Left ventricle myocardium inferior (tissue), 1 donor: ENCODE data around the gene NOD1. TPM values are rescaled to one million over a fixed set of nuclear protein-coding genes. Genes with fewer than 3 reads are reported as not detected.
A peak's percentile ranks its signal among the peaks of the same experiment; 100 is the strongest.

Source experiments
- DNase-seq: peaks from one replicate; pipeline ENCODE4 v3.0.0-alpha.2; 2020
- H3K27ac ChIP-seq: fragments of 200-600 bp; replicated peaks from 2 replicates; pipeline ENCODE4 v1.8.0; 2021
- H3K27me3 ChIP-seq: fragments of 200-600 bp; 2 replicates; pipeline ENCODE4 v1.8.0; 2021; ENCODE audit warnings: low read depth
- H3K36me3 ChIP-seq: fragments of 200-600 bp; 2 replicates; pipeline ENCODE4 v1.8.0; 2021
- H3K4me1 ChIP-seq: fragments of 200-600 bp; 2 replicates; pipeline ENCODE4 v1.8.0; 2021
- H3K4me3 ChIP-seq: fragments of 200-600 bp; 2 replicates; pipeline ENCODE4 v1.8.0; 2021; ENCODE audit warnings: mild to moderate bottlenecking, moderate library complexity
- H3K9me3 ChIP-seq: fragments of 200-600 bp; replicated peaks from 2 replicates; pipeline ENCODE4 v1.8.0; 2021
- intact Hi-C: fragments of 100-400 bp; cut with micrococcal nuclease; formaldehyde crosslinking; loops from one replicate; pipeline ENCODE4 v1.11.0; 2022
- total RNA-seq: library from RNA; stranded (reverse); fragmentation: NEBNext Ultra II Directional; extraction: Animal tissue kit (Norgen Biotek cat#: 25700); gene quantifications from one replicate; pipeline ENCODE4 v1.2.1, GENCODE V29; 2021
- TF ChIP-seq, protein P1 (sequence below): fragments of 200-600 bp; IDR thresholded peaks from 2 replicates; pipeline ENCODE4 v1.8.0; 2021; ENCODE audit warnings: antibody characterized with exemption, mild to moderate bottlenecking, borderline replicate concordance
- donor health status: DM: no; HTN: yes; CAD: no; lungs with severe emphysema.

Gene NOD1
- total RNA-seq, 1 donor from 2014 or later = 7.0 TPM

DNA sequence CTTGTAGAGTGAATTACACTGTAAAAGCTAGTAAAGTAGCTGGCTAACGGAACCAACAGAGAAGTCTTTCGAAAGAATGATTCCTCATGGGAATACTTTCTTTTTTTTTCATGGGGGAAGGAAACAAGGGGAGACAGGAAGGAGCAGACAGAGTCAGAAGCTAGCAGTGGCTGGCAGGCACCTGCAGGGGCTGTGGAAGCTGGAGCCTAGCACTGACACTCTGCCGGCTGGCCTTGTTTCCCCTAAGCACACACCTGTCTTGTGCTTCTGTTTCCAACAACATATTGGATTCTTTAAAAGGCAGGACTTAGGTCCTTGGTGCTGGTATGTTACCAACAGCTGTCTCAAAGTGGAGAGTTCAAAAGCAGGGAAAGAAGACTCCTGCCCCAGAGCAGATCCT is 24.7 kb downstream of the NOD1 start:
- Histone ChIP-seq H3K27ac (peak overlapping the region; percentile 45), H3K36me3 (peaks cover 95% of the 10 kb centered on the region), H3K27me3 (no peaks in the 10 kb centered on the region), H3K9me3 (no peaks in the 10 kb centered on the region), H3K4me3 (no peak overlapping the region), H3K4me1 (peaks cover 47% of the 10 kb centered on the region)
- no peak for DNase-seq
- TF ChIP-seq, protein P1, sequence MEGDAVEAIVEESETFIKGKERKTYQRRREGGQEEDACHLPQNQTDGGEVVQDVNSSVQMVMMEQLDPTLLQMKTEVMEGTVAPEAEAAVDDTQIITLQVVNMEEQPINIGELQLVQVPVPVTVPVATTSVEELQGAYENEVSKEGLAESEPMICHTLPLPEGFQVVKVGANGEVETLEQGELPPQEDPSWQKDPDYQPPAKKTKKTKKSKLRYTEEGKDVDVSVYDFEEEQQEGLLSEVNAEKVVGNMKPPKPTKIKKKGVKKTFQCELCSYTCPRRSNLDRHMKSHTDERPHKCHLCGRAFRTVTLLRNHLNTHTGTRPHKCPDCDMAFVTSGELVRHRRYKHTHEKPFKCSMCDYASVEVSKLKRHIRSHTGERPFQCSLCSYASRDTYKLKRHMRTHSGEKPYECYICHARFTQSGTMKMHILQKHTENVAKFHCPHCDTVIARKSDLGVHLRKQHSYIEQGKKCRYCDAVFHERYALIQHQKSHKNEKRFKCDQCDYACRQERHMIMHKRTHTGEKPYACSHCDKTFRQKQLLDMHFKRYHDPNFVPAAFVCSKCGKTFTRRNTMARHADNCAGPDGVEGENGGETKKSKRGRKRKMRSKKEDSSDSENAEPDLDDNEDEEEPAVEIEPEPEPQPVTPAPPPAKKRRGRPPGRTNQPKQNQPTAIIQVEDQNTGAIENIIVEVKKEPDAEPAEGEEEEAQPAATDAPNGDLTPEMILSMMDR = peak; percentile 33
- intact Hi-C loops = no loop called here

DNA sequence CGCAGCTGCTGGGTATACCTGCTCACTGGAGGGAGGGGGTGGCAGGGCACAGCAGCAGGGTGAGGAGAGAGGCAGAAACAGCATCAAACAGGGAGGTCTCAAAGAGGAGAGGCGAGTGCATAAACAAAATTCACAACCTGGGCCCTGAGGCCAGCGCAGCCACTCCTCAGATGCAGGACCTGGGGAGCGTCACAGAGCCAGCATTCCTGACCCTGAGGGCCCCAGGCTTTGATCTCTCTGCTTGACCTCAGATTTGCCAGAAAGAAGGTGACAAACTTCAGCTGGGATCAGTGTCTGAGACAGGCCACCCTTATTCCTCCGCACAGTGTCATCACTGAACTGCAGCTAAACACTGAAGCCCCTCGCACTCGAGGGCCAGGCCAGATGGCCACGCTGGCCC is 25.6 kb downstream of the NOD1 start:
- Histone ChIP-seq H3K27ac (no peak overlapping the region), H3K4me3 (no peak overlapping the region), H3K27me3 (no peaks in the 10 kb centered on the region), H3K9me3 (no peaks in the 10 kb centered on the region), H3K4me1 (peaks cover 47% of the 10 kb centered on the region), H3K36me3 (peaks cover 98% of the 10 kb centered on the region)
- intact Hi-C loops = no loop called here
- TF ChIP-seq, protein P1 = no peak
- DNase-seq = no peak

DNA sequence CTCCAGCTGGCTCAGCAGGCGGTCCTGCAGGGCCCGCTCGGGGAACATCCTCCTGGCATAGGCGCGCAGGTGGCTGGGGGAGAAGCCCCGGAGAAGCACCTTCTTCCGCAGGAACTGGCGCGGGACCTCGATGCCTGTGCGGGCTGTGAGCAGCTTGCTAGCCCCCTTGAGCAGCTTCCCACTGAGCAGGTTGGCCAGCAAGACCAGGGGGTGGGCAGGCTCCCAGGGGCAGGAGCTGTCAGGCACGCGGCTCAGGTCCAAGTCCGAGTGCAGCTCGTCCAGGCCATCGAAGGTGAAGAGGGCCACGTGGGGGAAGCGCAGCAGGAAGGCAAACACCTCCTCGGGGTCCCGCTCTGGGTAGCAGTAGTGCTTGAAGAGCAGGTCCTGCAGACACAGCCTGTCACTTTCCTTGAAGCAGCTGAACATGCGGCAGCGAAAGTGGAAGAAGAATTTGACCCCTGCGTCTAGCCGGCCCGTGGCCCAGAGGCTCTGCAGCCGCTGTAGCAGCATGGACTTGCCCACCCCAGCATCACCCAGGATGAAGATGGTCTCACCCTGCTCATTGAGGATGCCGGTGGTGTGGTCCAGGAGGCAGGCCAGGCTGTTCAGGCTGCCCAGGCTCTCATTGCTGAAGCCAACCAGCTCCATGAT is 26.2 kb downstream of the NOD1 start:
- H3K27me3 ChIP-seq = no peaks in the 10 kb centered on the region
- H3K9me3 ChIP-seq = no peaks in the 10 kb centered on the region
- peaks cover 44% of the 10 kb centered on the region for H3K4me1 ChIP-seq
- peaks cover 98% of the 10 kb centered on the region for H3K36me3 ChIP-seq
- no peak overlapping the region for H3K27ac ChIP-seq
- no peak overlapping the region for H3K4me3 ChIP-seq
- TF ChIP-seq, protein P1 = no peak
- no peak for DNase-seq
- intact Hi-C loops = no loop called here

DNA sequence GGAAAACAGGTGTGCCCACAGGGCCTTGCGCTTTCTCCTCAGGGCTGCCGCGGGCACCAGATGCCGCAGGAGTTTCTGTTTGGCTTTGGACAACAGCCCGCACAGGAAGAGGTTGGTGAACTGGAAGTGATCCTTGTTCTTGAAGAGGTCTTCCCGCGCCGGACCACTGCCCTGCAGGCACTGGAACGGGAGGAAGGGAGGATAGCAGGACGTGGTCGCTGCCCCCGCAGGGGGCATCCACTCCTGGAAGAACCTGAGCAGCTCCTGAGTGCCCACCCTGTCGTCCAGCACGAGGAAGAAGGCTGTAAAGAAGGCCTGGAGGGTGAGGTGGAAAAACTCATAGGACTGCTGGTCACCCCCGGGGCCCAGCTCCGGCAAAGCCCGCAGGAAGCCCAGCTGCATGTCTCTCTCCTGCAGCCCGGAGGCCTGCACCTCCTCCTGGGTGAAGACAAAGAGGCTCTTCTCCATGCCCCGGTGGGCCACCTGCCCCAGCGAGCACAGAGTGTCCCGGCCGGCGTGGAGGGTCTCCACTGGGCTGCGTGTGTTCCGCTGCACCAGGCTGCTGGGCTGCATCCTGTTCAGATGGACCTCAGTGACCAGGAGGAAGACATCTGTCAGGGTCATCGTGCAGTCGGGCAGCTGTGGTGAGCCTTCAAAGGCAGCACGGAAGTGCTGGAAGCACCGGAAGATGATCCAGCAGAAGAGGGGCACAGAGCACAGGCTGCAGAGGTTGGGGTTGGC is 26.9 kb downstream of the NOD1 start:
- TF ChIP-seq, protein P1 = no peak
- Histone ChIP-seq H3K27ac (no peak overlapping the region), H3K9me3 (no peaks in the 10 kb centered on the region), H3K4me1 (peaks cover 44% of the 10 kb centered on the region), H3K27me3 (no peaks in the 10 kb centered on the region), H3K4me3 (no peak overlapping the region), H3K36me3 (peaks cover 98% of the 10 kb centered on the region)
- DNase-seq = no peak
- intact Hi-C loops = no loop called here

DNA sequence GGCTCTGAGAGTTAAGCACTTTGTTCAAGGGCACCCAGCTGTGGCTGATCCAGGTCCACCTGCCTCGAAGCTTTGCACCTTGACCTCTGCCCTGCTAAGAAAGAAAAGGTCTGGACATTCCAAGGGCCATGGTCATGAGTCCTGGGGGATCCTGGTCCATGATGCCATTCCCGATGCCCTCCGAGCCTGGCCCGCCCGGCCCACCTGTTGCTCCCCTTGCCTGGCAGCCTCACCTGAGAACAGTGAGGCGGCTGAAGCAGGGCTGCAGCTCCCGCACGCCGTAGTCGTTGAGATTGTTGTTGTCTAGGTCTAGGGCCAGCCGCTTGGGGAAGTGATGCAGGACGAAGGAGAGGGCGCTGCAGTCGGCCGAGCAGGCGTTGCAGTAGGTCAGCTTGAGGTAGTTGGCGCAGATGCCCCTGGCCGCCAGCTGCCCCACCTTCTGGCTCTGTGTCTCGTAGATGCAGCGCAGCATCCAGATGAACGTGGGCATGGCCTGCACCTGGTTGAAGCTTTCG is 27.5 kb downstream of the NOD1 start:
- peaks cover 49% of the 10 kb centered on the region for H3K4me1 ChIP-seq
- H3K4me3 ChIP-seq = no peak overlapping the region
- no peaks in the 10 kb centered on the region for H3K9me3 ChIP-seq
- no peaks in the 10 kb centered on the region for H3K27me3 ChIP-seq
- H3K27ac ChIP-seq = no peak overlapping the region
- DNase-seq = no peak
- TF ChIP-seq, protein P1 = no peak
- peaks cover 97% of the 10 kb centered on the region for H3K36me3 ChIP-seq
- intact Hi-C loops = no loop called here
